HepG2 (cell line): ENCODE measurements around the gene ANTXRL.

ENCODE experiments used
- ATF2 ChIP-seq: sonication (generic); formaldehyde crosslinking; IDR thresholded peaks from 2 replicates; pipeline ENCODE4 v1.4.0; 2020; ENCODE audit warnings: missing genetic modification reagents
- FOXK2 ChIP-seq: fragments of 450-650 bp; IDR thresholded peaks from 2 replicates; pipeline ENCODE4 v1.6.1; 2016
- IKZF5 ChIP-seq: IDR thresholded peaks from 2 replicates; pipeline ENCODE4 v1.6.1; 2018; ENCODE audit warnings: missing genetic modification reagents, mild to moderate bottlenecking, missing compliant biosample characterization
- KDM6A ChIP-seq: IDR thresholded peaks from 2 replicates; pipeline ENCODE4 v1.6.1; 2016; ENCODE audit warnings: low read depth
- KLF13 ChIP-seq: sonication (generic); formaldehyde crosslinking; IDR thresholded peaks from 2 replicates; pipeline ENCODE4 v1.4.0; 2020; ENCODE audit warnings: mild to moderate bottlenecking, missing genetic modification reagents
- PHB2 ChIP-seq: fragments of 450-650 bp; IDR thresholded peaks from 2 replicates; pipeline ENCODE4 v1.6.1; 2018; ENCODE audit not compliant: partially characterized antibody
- POLR2A ChIP-seq, 2 experiments: IDR thresholded peaks; 2 replicates each; pipeline ENCODE4 v1.6.1; 2011; ENCODE audit warnings: low read depth in 2 of 2, low read length in 2 of 2, mild to moderate bottlenecking in 1 of 2, moderate library complexity in 1 of 2; ENCODE audit not compliant: insufficient read depth in 1 of 2
- PREB ChIP-seq: sonication (generic); formaldehyde crosslinking; IDR thresholded peaks from 2 replicates; pipeline ENCODE4 v1.4.0; 2020; ENCODE audit warnings: missing genetic modification reagents
- SMARCC2 ChIP-seq: fragments of 450-650 bp; IDR thresholded peaks from 2 replicates; pipeline ENCODE4 v1.6.1; 2017; ENCODE audit warnings: antibody characterized with exemption, mild to moderate bottlenecking
- SRF ChIP-seq: IDR thresholded peaks from 2 replicates; pipeline ENCODE4 v1.6.1; 2011; ENCODE audit warnings: mild to moderate bottlenecking, low read depth, low read length, moderate library complexity
- ZNF292 ChIP-seq: sonication (generic); formaldehyde crosslinking; IDR thresholded peaks from 2 replicates; pipeline ENCODE4 v1.8.1; 2022; ENCODE audit warnings: mild to moderate bottlenecking, low read depth, missing genetic modification reagents, borderline replicate concordance
- ZNF556 ChIP-seq: sonication (generic); formaldehyde crosslinking; IDR thresholded peaks from 2 replicates; pipeline ENCODE4 v1.4.0; 2020; ENCODE audit warnings: mild to moderate bottlenecking, missing genetic modification reagents, borderline replicate concordance
- ZNF570 ChIP-seq: sonication (generic); formaldehyde crosslinking; IDR thresholded peaks from 2 replicates; pipeline ENCODE4 v1.4.0; 2020; ENCODE audit warnings: mild to moderate bottlenecking, missing genetic modification reagents, borderline replicate concordance
- ZNF589 ChIP-seq: sonication (generic); formaldehyde crosslinking; conservative IDR thresholded peaks from 2 replicates; pipeline ENCODE4 v1.8.0; 2022; ENCODE audit warnings: mild to moderate bottlenecking, moderate library complexity, missing genetic modification reagents

GRCh38 chr10:46264737-46265368 is 21.9 kb upstream of the ANTXRL start:
- TF ChIP-seq ZNF589 (CRISPR knock-in tag) (no peak), SRF (no peak), IKZF5 (CRISPR knock-in tag) (no peak), ZNF292 (no peak), POLR2A (IDR thresholded peaks at IDR 0.05; ENCODE audit: insufficient read depth in 1 of 2, low read depth in 2 of 2, low read length in 2 of 2) (no peak), KLF13 (CRISPR knock-in tag) (no peak), ZNF556 (no peak), FOXK2 (no peak), KDM6A (CRISPR knock-in tag) (no peak), PREB (CRISPR knock-in tag) (no peak), SMARCC2 (no peak), ZNF570 (CRISPR knock-in tag) (no peak), PHB2 (no peak), ATF2 (CRISPR knock-in tag) (no peak)
